ENCODE data around the gene CYP2S1.

GRCh38 chr19:41239363-41239762, 46.3 kb downstream of the CYP2S1 start:
- no peak for TF ChIP-seq CTCF (IDR thresholded peaks at IDR 0.05; ENCODE audit: insufficient read depth, low read depth, low read length)
- no peak for TF ChIP-seq EZH2 (IDR thresholded peaks at IDR 0.05; ENCODE audit: insufficient read depth, low read length)
